ENCODE measurements around the gene LRRIQ3. TPM values are rescaled to one million over a fixed set of nuclear protein-coding genes. Genes with fewer than 3 reads are reported as not detected.

Gene LRRIQ3
- total RNA-seq, 2 experiments from 2014 or later = 0.96 to 1.1 TPM

GRCh38 chr1:73998348-73998959, 199.5 kb downstream of the LRRIQ3 start:
- POLR2A ChIA-PET = no interaction called here
- Mint-ChIP-seq H3K36me3 (ENCODE audit: low read depth) (no peaks in the 10 kb centered on the region), H3K4me1 (ENCODE audit: low read depth) (no peaks in the 10 kb centered on the region), H3K4me3 (no peak overlapping the region), H3K27me3 (no peaks in the 10 kb centered on the region), H3K27ac (no peak overlapping the region), H3K9me3 (no peaks in the 10 kb centered on the region)
- ATAC-seq (no peak), DNase-seq (no peak)
- intact Hi-C loops (cut with micrococcal nuclease) = no loop called here
- TF ChIP-seq CTCF (IDR thresholded peaks at IDR 0.05) = peak; percentile 47
- CTCF ChIA-PET = interaction anchor here (1.4 kb wide), 1 partner anchor 1376 kb away, joined by 3 read pairs; no protein-coding TSS in a partner anchor

GRCh38 chr1:73980324-73981040, 217.5 kb downstream of the LRRIQ3 start:
- DNase-seq (no peak), ATAC-seq (no peak)
- no peaks in the 10 kb centered on the region for H3K4me1 Mint-ChIP-seq (ENCODE audit: low read depth)
- H3K9me3 Mint-ChIP-seq = peaks cover 2% of the 10 kb centered on the region
- no peak for TF ChIP-seq CTCF (IDR thresholded peaks at IDR 0.05)
- ChIA-PET CTCF (no interaction called here), POLR2A (no interaction called here)
- H3K27me3 Mint-ChIP-seq = no peaks in the 10 kb centered on the region
- H3K27ac Mint-ChIP-seq = no peak overlapping the region
- intact Hi-C loops (cut with micrococcal nuclease) = no loop called here
- H3K36me3 Mint-ChIP-seq (ENCODE audit: low read depth) = no peaks in the 10 kb centered on the region
- H3K4me3 Mint-ChIP-seq = no peak overlapping the region

- Mint-ChIP-seq H3K4me3 (no peak overlapping the region), H3K9me3 (peaks cover 2% of the 10 kb centered on the region), H3K4me1 (ENCODE audit: low read depth) (no peaks in the 10 kb centered on the region), H3K27me3 (no peaks in the 10 kb centered on the region), H3K27ac (no peak overlapping the region), H3K36me3 (ENCODE audit: low read depth) (no peaks in the 10 kb centered on the region)
- TF ChIP-seq CTCF (IDR thresholded peaks at IDR 0.05) = no peak
- intact Hi-C loops (cut with micrococcal nuclease) = no loop called here
- DNase-seq (no peak), ATAC-seq (no peak)
- ChIA-PET CTCF (no interaction called here), POLR2A (no interaction called here)
Measured at GRCh38 chr1:73979684-73980083, 218.3 kb downstream of the LRRIQ3 start.

- no peak for TF ChIP-seq CTCF (IDR thresholded peaks at IDR 0.05)
- intact Hi-C loops (cut with micrococcal nuclease) = no loop called here
- no peak for ATAC-seq
Measured at GRCh38 chr1:73978964-73979363, 219.0 kb downstream of the LRRIQ3 start.

More at GRCh38 chr1:73978964-73979363, 219.0 kb downstream of the LRRIQ3 start:
- Mint-ChIP-seq H3K36me3 (ENCODE audit: low read depth) (no peaks in the 10 kb centered on the region), H3K4me3 (no peak overlapping the region), H3K27ac (no peak overlapping the region), H3K9me3 (peaks cover 2% of the 10 kb centered on the region), H3K4me1 (ENCODE audit: low read depth) (no peaks in the 10 kb centered on the region), H3K27me3 (no peaks in the 10 kb centered on the region)
- ChIA-PET CTCF (no interaction called here), POLR2A (no interaction called here)
- DNase-seq = no peak

Other genes starting within 250 kb of the LRRIQ3 start
- 1 to 10 TPM; 7.2 to 9.7 TPM for gene FPGT, start 66 bp upstream of the LRRIQ3 start, total RNA-seq
- gene TNNI3K, start 37.2 kb upstream of the LRRIQ3 start, total RNA-seq = under 1 TPM in 1 of 2 experiments, not detected in 1; 0.52 TPM

Measured in activated CD8-positive, alpha-beta T cell treated with anti-CD3 and anti-CD28 coated beads for 36 hours (primary cell).